PC-9 (cell line): ENCODE data around the gene MALAT1.

Source experiments
- CTCF ChIP-seq: fragments of 200-600 bp; sonication (generic); conservative IDR thresholded peaks from 2 replicates; pipeline ENCODE4 v1.6.1; 2017; ENCODE audit warnings: mixed run types, antibody characterized with exemption, mild to moderate bottlenecking, moderate library complexity
- EZH2 ChIP-seq: fragments of 200-600 bp; sonication (generic); IDR thresholded peaks from 2 replicates; pipeline ENCODE4 v1.8.0; 2017; ENCODE audit warnings: antibody characterized with exemption, low read depth

GRCh38 chr11:65454696-65455456 is 44.0 kb upstream of the MALAT1 start:
- TF ChIP-seq CTCF, result no peak
- TF ChIP-seq EZH2, result no peak
